Tibial artery (tissue), 4 donors: ENCODE measurements around the gene LSM14B.

Experiments
- DNase-seq, 2 donors: peaks; one replicate each; pipeline ENCODE4 v3.0.0-alpha.2; 2019
- H3K27ac ChIP-seq, 2 donors: fragments of 200-600 bp; sonication (generic) in 1 of 2; 1 replicate in 1 of 2; 2 replicates in 1 of 2; pipeline ENCODE4 v1.5.1; 2018 to 2019; ENCODE audit warnings: mild to moderate bottlenecking in 1 of 2
- H3K27me3 ChIP-seq, 2 donors: fragments of 200-600 bp; sonication (generic) in 1 of 2; one replicate each; pipeline versions ENCODE4 v1.5.1 to v1.6.0; 2016 to 2019
- H3K36me3 ChIP-seq, 3 donors: fragments of 200-600 bp; sonication (generic) in 2 of 3; one replicate each; pipeline ENCODE4 v1.5.1; 2016 to 2019; ENCODE audit warnings: mild to moderate bottlenecking in 2 of 3
- H3K4me1 ChIP-seq, 4 donors: fragments of 200-600 bp; sonication (generic) in 2 of 4; 1 replicate in 3 of 4; 2 replicates in 1 of 4; pipeline ENCODE4 v1.5.1; 2016 to 2019
- H3K4me3 ChIP-seq, 2 donors: fragments of 200-600 bp; sonication (generic) in 1 of 2; 1 replicate in 1 of 2; 2 replicates in 1 of 2; pipeline ENCODE4 v1.5.1; 2018 to 2019; ENCODE audit warnings: mild to moderate bottlenecking in 2 of 2
- H3K9me3 ChIP-seq, 3 donors: fragments of 200-600 bp; sonication (generic) in 1 of 3; one replicate each; pipeline ENCODE4 v1.5.1; 2016 to 2019
- CTCF ChIP-seq, 2 experiments: fragments of 200-600 bp in 1 of 2; fragments of 450-650 bp in 1 of 2; IDR thresholded peaks; one replicate each; pipeline ENCODE4 v1.5.1; 2017 to 2019; ENCODE audit warnings: antibody characterized with exemption in 2 of 2, mild to moderate bottlenecking in 1 of 2, moderate library complexity in 1 of 2
- intact Hi-C: fragments of 100-400 bp; cut with DNase I; formaldehyde crosslinking; loops from one replicate; pipeline ENCODE4 v1.15.0; 2023; ENCODE audit warnings: low total_unique reads

Gene LSM14B

GRCh38 chr20:62151835-62152364 is 29.6 kb downstream of the LSM14B start:
- DNase-seq, result no peak
- Histone ChIP-seq H3K27ac (no peak overlapping the region), H3K4me1 (peaks cover 0 to 17% (median 4%) of the 10 kb centered on the region in 4 donors), H3K27me3 (no peaks in the 10 kb centered on the region), H3K9me3 (no peaks in the 10 kb centered on the region), H3K36me3 (peaks cover 0 to 26% (median 10%) of the 10 kb centered on the region in 3 donors), H3K4me3 (no peak overlapping the region)
- no peak for TF ChIP-seq CTCF (IDR thresholded peaks at IDR 0.05)
- intact Hi-C loops, result no loop called here

GRCh38 chr20:62155428-62156253 is 33.4 kb downstream of the LSM14B start:
- H3K4me3 ChIP-seq, result no peak overlapping the region
- H3K27me3 ChIP-seq, result no peaks in the 10 kb centered on the region
- peaks cover 0 to 45% (median 16%) of the 10 kb centered on the region in 3 donors for H3K36me3 ChIP-seq
- H3K27ac ChIP-seq, result no peak overlapping the region
- intact Hi-C loops, result no loop called here
- no peak for TF ChIP-seq CTCF (IDR thresholded peaks at IDR 0.05)
- peaks cover 0 to 15% (median 6%) of the 10 kb centered on the region in 4 donors for H3K4me1 ChIP-seq
- H3K9me3 ChIP-seq, result no peaks in the 10 kb centered on the region
- no peak for DNase-seq

DNA sequence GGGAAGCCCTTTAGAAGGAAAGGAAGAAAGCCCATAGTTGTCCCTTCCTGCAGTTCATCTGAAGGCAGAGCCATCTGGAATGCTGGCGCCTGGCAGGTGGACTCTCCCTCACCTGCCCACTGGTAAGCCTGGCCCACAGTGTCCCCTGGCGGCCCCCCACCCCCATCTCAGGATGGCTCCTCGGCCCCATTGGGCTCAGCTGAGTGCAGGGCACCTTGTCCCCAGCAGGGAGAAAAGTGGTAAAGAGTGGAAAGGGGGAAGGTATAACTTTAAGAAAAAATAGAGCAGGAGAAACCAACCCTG is 33.9 kb downstream of the LSM14B start:
- Histone ChIP-seq H3K4me1 (peaks cover 0 to 15% (median 6%) of the 10 kb centered on the region in 4 donors), H3K36me3 (peaks cover 0 to 51% (median 22%) of the 10 kb centered on the region in 3 donors), H3K4me3 (no peak overlapping the region), H3K9me3 (no peaks in the 10 kb centered on the region), H3K27ac (no peak overlapping the region), H3K27me3 (no peaks in the 10 kb centered on the region)
- DNase-seq, result no peak
- intact Hi-C loops, result no loop called here
- TF ChIP-seq CTCF (IDR thresholded peaks at IDR 0.05), result no peak

GRCh38 chr20:62156592-62157386 is 34.5 kb downstream of the LSM14B start:
- Histone ChIP-seq H3K27ac (no peak overlapping the region), H3K9me3 (no peaks in the 10 kb centered on the region), H3K36me3 (peaks cover 0 to 56% (median 28%) of the 10 kb centered on the region in 3 donors), H3K4me1 (peaks cover 0 to 15% (median 6%) of the 10 kb centered on the region in 4 donors), H3K27me3 (no peaks in the 10 kb centered on the region), H3K4me3 (no peak overlapping the region)
- peak; percentile 34 to 59 for TF ChIP-seq CTCF (IDR thresholded peaks at IDR 0.05)
- peak in 1 of 2 donors; percentile 35 for DNase-seq
- intact Hi-C loops, result no loop called here

GRCh38 chr20:62157387-62158087 is 35.3 kb downstream of the LSM14B start:
- Histone ChIP-seq H3K36me3 (peaks cover 1 to 58% (median 33%) of the 10 kb centered on the region in 3 donors), H3K27ac (no peak overlapping the region), H3K27me3 (no peaks in the 10 kb centered on the region), H3K4me3 (no peak overlapping the region), H3K9me3 (no peaks in the 10 kb centered on the region), H3K4me1 (peaks cover 0 to 15% (median 6%) of the 10 kb centered on the region in 4 donors)
- DNase-seq, result no peak
- TF ChIP-seq CTCF (IDR thresholded peaks at IDR 0.05), result no peak
- intact Hi-C loops, result no loop called here
